ENCODE results near the gene AGMAT. TPM values are rescaled to one million over a fixed set of nuclear protein-coding genes. Genes with fewer than 3 reads are reported as not detected.

AGMAT gene
- total and polyA plus RNA-seq, 2 of the 13 experiments (the other 11 are each of a cell fraction or from before 2014, with no cell fraction given): 59.1 to 174 TPM

DNA sequence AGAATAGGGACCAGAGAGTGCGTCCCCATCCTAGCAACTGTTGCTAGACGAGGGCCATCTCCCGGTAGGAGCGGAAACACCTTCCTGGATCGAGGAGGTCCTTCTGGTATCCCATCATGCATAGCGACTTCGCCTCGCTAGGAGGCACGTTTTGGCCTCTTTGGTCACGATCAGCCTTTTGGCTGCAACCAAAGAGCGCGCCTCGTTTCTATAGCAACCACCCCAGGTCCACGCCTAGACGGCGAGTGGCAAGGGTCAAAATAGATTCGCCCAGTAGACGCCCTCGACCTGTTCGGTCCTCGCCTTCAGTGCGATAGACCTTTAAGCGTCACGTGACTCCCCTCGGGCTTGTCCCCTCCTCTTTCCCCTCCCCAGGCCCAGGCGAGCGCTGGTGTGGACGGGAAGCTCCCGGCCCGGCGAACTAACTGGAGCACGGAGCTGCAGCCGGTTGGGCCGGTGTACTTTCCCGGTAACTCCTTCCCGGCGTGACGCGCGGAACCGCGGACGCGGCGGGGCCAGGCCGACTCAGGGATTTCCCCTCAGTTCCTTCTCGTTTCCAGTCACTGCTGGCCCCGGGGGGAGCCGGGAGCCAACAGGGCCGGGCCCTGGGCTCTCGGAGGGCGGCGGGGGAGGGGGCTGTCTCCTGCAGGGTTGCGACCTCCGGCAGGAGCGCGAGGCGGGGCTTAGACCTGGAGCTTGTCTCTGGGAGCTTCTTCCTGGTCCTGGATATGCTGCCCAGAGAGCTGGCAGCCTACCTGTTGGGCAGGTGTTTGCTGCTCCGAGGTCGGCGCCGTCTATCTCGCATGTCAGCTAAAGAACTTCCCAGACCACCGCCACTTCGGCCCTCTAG, 58.1 kb downstream of the AGMAT start, which contains the start of gene DNAJC16 (continued):
- TF ChIP-seq, protein P1, sequence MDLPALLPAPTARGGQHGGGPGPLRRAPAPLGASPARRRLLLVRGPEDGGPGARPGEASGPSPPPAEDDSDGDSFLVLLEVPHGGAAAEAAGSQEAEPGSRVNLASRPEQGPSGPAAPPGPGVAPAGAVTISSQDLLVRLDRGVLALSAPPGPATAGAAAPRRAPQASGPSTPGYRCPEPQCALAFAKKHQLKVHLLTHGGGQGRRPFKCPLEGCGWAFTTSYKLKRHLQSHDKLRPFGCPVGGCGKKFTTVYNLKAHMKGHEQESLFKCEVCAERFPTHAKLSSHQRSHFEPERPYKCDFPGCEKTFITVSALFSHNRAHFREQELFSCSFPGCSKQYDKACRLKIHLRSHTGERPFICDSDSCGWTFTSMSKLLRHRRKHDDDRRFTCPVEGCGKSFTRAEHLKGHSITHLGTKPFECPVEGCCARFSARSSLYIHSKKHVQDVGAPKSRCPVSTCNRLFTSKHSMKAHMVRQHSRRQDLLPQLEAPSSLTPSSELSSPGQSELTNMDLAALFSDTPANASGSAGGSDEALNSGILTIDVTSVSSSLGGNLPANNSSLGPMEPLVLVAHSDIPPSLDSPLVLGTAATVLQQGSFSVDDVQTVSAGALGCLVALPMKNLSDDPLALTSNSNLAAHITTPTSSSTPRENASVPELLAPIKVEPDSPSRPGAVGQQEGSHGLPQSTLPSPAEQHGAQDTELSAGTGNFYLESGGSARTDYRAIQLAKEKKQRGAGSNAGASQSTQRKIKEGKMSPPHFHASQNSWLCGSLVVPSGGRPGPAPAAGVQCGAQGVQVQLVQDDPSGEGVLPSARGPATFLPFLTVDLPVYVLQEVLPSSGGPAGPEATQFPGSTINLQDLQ (CRISPR knock-in tag; IDR thresholded peaks at IDR 0.05): peak; percentile 75; the same call in 1 of the 2 replicates
- TF ChIP-seq HNRNPK (IDR thresholded peaks at IDR 0.05; ENCODE audit: low read depth, low read length, poor library complexity, severe bottlenecking) (no peak), ZNF782 (CRISPR knock-in tag; IDR thresholded peaks at IDR 0.05; ENCODE audit: borderline replicate concordance) (peak; percentile 38; the same call in 1 of the 2 replicates), ZNF367 (CRISPR knock-in tag; IDR thresholded peaks at IDR 0.05; ENCODE audit: borderline replicate concordance) (no peak), NR2C2 (CRISPR knock-in tag; IDR thresholded peaks at IDR 0.05; ENCODE audit: borderline replicate concordance) (peak; percentile 94), REPIN1 (CRISPR knock-in tag; IDR thresholded peaks at IDR 0.05; ENCODE audit: borderline replicate concordance, low read depth) (peak; percentile 93), ZNF556 (CRISPR knock-in tag; IDR thresholded peaks at IDR 0.05; ENCODE audit: borderline replicate concordance) (peak; percentile 91; the same call in 1 of the 2 replicates), ZNF232 (CRISPR knock-in tag; IDR thresholded peaks at IDR 0.05; ENCODE audit: borderline replicate concordance) (no peak), ZNF615 (CRISPR knock-in tag; IDR thresholded peaks at IDR 0.05; ENCODE audit: borderline replicate concordance) (no peak; the same call in 1 of the 2 replicates), SAFB2 (CRISPR knock-in tag; IDR thresholded peaks at IDR 0.05; ENCODE audit: borderline replicate concordance, low read depth) (no peak), BORCS8-MEF2B (CRISPR knock-in tag; IDR thresholded peaks at IDR 0.05) (peak; percentile 81), HIVEP1 (CRISPR knock-in tag; IDR thresholded peaks at IDR 0.05) (peak; percentile 85), NFKBIZ (CRISPR knock-in tag; IDR thresholded peaks at IDR 0.05) (no peak), ZNF138 (CRISPR knock-in tag; IDR thresholded peaks at IDR 0.05; ENCODE audit: low read depth) (no peak), ZNF230 (CRISPR knock-in tag; IDR thresholded peaks at IDR 0.05) (no peak), KDM5B (CRISPR knock-in tag; IDR thresholded peaks at IDR 0.05; ENCODE audit: borderline replicate concordance) (peak; percentile 72; the same call in 1 of the 2 replicates), ZNF768 (CRISPR knock-in tag; IDR thresholded peaks at IDR 0.05) (peak; percentile 49; the same call in 1 of the 2 replicates), RORA (CRISPR knock-in tag; IDR thresholded peaks at IDR 0.05) (no peak), TMF1 (CRISPR knock-in tag; IDR thresholded peaks at IDR 0.05; ENCODE audit: low read depth) (0 out of 2 replicates have a peak, but pooled peaks have one; percentile 64)
- TF ChIP-seq, protein P2, sequence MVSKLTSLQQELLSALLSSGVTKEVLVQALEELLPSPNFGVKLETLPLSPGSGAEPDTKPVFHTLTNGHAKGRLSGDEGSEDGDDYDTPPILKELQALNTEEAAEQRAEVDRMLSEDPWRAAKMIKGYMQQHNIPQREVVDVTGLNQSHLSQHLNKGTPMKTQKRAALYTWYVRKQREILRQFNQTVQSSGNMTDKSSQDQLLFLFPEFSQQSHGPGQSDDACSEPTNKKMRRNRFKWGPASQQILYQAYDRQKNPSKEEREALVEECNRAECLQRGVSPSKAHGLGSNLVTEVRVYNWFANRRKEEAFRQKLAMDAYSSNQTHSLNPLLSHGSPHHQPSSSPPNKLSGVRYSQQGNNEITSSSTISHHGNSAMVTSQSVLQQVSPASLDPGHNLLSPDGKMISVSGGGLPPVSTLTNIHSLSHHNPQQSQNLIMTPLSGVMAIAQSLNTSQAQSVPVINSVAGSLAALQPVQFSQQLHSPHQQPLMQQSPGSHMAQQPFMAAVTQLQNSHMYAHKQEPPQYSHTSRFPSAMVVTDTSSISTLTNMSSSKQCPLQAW (CRISPR knock-in tag; IDR thresholded peaks at IDR 0.05): peak; percentile 79
- TF ChIP-seq, protein P3, sequence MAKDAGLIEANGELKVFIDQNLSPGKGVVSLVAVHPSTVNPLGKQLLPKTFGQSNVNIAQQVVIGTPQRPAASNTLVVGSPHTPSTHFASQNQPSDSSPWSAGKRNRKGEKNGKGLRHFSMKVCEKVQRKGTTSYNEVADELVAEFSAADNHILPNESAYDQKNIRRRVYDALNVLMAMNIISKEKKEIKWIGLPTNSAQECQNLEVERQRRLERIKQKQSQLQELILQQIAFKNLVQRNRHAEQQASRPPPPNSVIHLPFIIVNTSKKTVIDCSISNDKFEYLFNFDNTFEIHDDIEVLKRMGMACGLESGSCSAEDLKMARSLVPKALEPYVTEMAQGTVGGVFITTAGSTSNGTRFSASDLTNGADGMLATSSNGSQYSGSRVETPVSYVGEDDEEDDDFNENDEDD (CRISPR knock-in tag; IDR thresholded peaks at IDR 0.05; ENCODE audit: borderline replicate concordance): 0 out of 2 replicates have a peak, but pooled peaks have one; percentile 69
- TF ChIP-seq, protein P4, sequence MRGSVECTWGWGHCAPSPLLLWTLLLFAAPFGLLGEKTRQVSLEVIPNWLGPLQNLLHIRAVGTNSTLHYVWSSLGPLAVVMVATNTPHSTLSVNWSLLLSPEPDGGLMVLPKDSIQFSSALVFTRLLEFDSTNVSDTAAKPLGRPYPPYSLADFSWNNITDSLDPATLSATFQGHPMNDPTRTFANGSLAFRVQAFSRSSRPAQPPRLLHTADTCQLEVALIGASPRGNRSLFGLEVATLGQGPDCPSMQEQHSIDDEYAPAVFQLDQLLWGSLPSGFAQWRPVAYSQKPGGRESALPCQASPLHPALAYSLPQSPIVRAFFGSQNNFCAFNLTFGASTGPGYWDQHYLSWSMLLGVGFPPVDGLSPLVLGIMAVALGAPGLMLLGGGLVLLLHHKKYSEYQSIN (CRISPR knock-in tag; IDR thresholded peaks at IDR 0.05; ENCODE audit: borderline replicate concordance): no peak
